Activated naive CD8-positive, alpha-beta T cell treated with anti-CD3 and anti-CD28 coated beads, Interleukin-2, amount 10 ng/mL, durations not matched to agents 7 days and 5 days (primary cell): ENCODE results near the gene DPYD. TPM values are rescaled to one million over a fixed set of nuclear protein-coding genes. Genes with fewer than 3 reads are reported as not detected.

Source experiments
- ATAC-seq: fragments of 150-1000 bp; cut with Tn5 transposase; one replicate; pipeline ENCODE4 v1.10.0; 2021; ENCODE audit warnings: low read depth, moderate library complexity
- POLR2A ChIA-PET: fragments of 350-600 bp; sonication (Branson Sonifier 250); formaldehyde crosslinking; loops from one replicate; lab custom pipeline; 2021; ENCODE audit warnings: antibody characterized with exemption; lab: Charles Lee
- DNase-seq: peaks from one replicate; pipeline ENCODE4 v3.0.0; 2021
- H3K27ac Mint-ChIP-seq: one replicate; pipeline ENCODE4 v1.8.0; 2022; ENCODE audit warnings: mild to moderate bottlenecking, mixed read lengths
- H3K27me3 Mint-ChIP-seq: one replicate; pipeline ENCODE4 v1.8.0; 2022; ENCODE audit warnings: mild to moderate bottlenecking, moderate library complexity, mixed read lengths
- H3K36me3 Mint-ChIP-seq: one replicate; pipeline ENCODE4 v1.8.0; 2021; ENCODE audit warnings: mild to moderate bottlenecking, mixed read lengths
- H3K4me1 Mint-ChIP-seq: one replicate; pipeline ENCODE4 v1.8.0; 2021; ENCODE audit warnings: mixed read lengths
- H3K4me3 Mint-ChIP-seq: one replicate; pipeline ENCODE4 v1.8.0; 2022; ENCODE audit warnings: mild to moderate bottlenecking, moderate library complexity, mixed read lengths
- H3K9me3 Mint-ChIP-seq: one replicate; pipeline ENCODE4 v1.8.0; 2021; ENCODE audit warnings: mixed read lengths
- total RNA-seq, 2 experiments: library from RNA; stranded (reverse); gene quantifications; one replicate each; pipeline ENCODE4 v1.2.3, GENCODE V29; 2021

Gene DPYD
- total RNA-seq, 2 experiments from 2014 or later = 42.0 to 42.3 TPM

- no peak for ATAC-seq
- POLR2A ChIA-PET = no interaction called here
- Mint-ChIP-seq H3K27ac (no peak overlapping the region), H3K4me1 (no peaks in the 10 kb centered on the region), H3K27me3 (no peaks in the 10 kb centered on the region), H3K9me3 (peaks cover 8% of the 10 kb centered on the region), H3K36me3 (peaks cover 10% of the 10 kb centered on the region), H3K4me3 (no peak overlapping the region)
- DNase-seq = no peak
Observed at GRCh38 chr1:97464305-97464704, 456.5 kb downstream of the DPYD start.

- no peak overlapping the region for H3K4me3 Mint-ChIP-seq
- H3K36me3 Mint-ChIP-seq = peaks cover 10% of the 10 kb centered on the region
- H3K4me1 Mint-ChIP-seq = no peaks in the 10 kb centered on the region
- POLR2A ChIA-PET = no interaction called here
- DNase-seq (no peak), ATAC-seq (no peak)
- H3K9me3 Mint-ChIP-seq = peaks cover 9% of the 10 kb centered on the region
- H3K27ac Mint-ChIP-seq = no peak overlapping the region
- H3K27me3 Mint-ChIP-seq = no peaks in the 10 kb centered on the region
Observed at GRCh38 chr1:97461782-97462181, 459.1 kb downstream of the DPYD start.

- Mint-ChIP-seq H3K4me3 (no peak overlapping the region), H3K27ac (no peak overlapping the region), H3K27me3 (no peaks in the 10 kb centered on the region), H3K36me3 (peaks cover 3% of the 10 kb centered on the region), H3K4me1 (no peaks in the 10 kb centered on the region), H3K9me3 (peaks cover 3% of the 10 kb centered on the region)
- ATAC-seq (no peak), DNase-seq (no peak)
- POLR2A ChIA-PET = no interaction called here
Observed at GRCh38 chr1:97457446-97458089, 463.3 kb downstream of the DPYD start.

- Mint-ChIP-seq H3K9me3 (peaks cover 2% of the 10 kb centered on the region), H3K27me3 (no peaks in the 10 kb centered on the region), H3K36me3 (peaks cover 12% of the 10 kb centered on the region), H3K27ac (no peak overlapping the region), H3K4me1 (no peaks in the 10 kb centered on the region), H3K4me3 (no peak overlapping the region)
- DNase-seq (no peak), ATAC-seq (no peak)
- POLR2A ChIA-PET = no interaction called here
Observed at GRCh38 chr1:97451944-97452343, 468.9 kb downstream of the DPYD start.

- POLR2A ChIA-PET = no interaction called here
- Mint-ChIP-seq H3K27me3 (no peaks in the 10 kb centered on the region), H3K4me1 (no peaks in the 10 kb centered on the region), H3K27ac (no peak overlapping the region), H3K9me3 (no peaks in the 10 kb centered on the region), H3K36me3 (peaks cover 12% of the 10 kb centered on the region), H3K4me3 (no peak overlapping the region)
- ATAC-seq = no peak
- DNase-seq = no peak
Observed at GRCh38 chr1:97451046-97451826, 469.6 kb downstream of the DPYD start.

GRCh38 chr1:97441966-97442365 is 478.9 kb downstream of the DPYD start:
- H3K27ac Mint-ChIP-seq = no peak overlapping the region
- peaks cover 1% of the 10 kb centered on the region for H3K36me3 Mint-ChIP-seq
- POLR2A ChIA-PET = no interaction called here
- DNase-seq = no peak
- no peak overlapping the region for H3K4me3 Mint-ChIP-seq
- H3K27me3 Mint-ChIP-seq = no peaks in the 10 kb centered on the region
- no peaks in the 10 kb centered on the region for H3K4me1 Mint-ChIP-seq
- H3K9me3 Mint-ChIP-seq = no peaks in the 10 kb centered on the region
- ATAC-seq = no peak

- Mint-ChIP-seq H3K4me3 (no peak overlapping the region), H3K27me3 (no peaks in the 10 kb centered on the region), H3K4me1 (no peaks in the 10 kb centered on the region), H3K9me3 (no peaks in the 10 kb centered on the region), H3K27ac (no peak overlapping the region), H3K36me3 (peaks cover 3% of the 10 kb centered on the region)
- POLR2A ChIA-PET = no interaction called here
- ATAC-seq (no peak), DNase-seq (no peak)
Observed at GRCh38 chr1:97433824-97434177, 487.0 kb downstream of the DPYD start.

- Mint-ChIP-seq H3K4me3 (no peak overlapping the region), H3K36me3 (peaks cover 3% of the 10 kb centered on the region), H3K27ac (no peak overlapping the region), H3K9me3 (no peaks in the 10 kb centered on the region), H3K4me1 (no peaks in the 10 kb centered on the region), H3K27me3 (no peaks in the 10 kb centered on the region)
- no peak for ATAC-seq
- no peak for DNase-seq
- POLR2A ChIA-PET = no interaction called here
Observed at GRCh38 chr1:97433094-97433823, 487.6 kb downstream of the DPYD start.

- H3K4me3 Mint-ChIP-seq = no peak overlapping the region
- no peaks in the 10 kb centered on the region for H3K27me3 Mint-ChIP-seq
- DNase-seq (no peak), ATAC-seq (no peak)
- H3K27ac Mint-ChIP-seq = no peak overlapping the region
- H3K36me3 Mint-ChIP-seq = peaks cover 1% of the 10 kb centered on the region
- H3K4me1 Mint-ChIP-seq = peaks cover 3% of the 10 kb centered on the region
- no peaks in the 10 kb centered on the region for H3K9me3 Mint-ChIP-seq
- POLR2A ChIA-PET = no interaction called here
Observed at GRCh38 chr1:97427371-97427770, 493.5 kb downstream of the DPYD start.

GRCh38 chr1:97424209-97424608 is 496.6 kb downstream of the DPYD start:
- H3K36me3 Mint-ChIP-seq = peaks cover 4% of the 10 kb centered on the region
- POLR2A ChIA-PET = no interaction called here
- H3K4me1 Mint-ChIP-seq = peaks cover 3% of the 10 kb centered on the region
- H3K9me3 Mint-ChIP-seq = no peaks in the 10 kb centered on the region
- DNase-seq = no peak
- H3K4me3 Mint-ChIP-seq = no peak overlapping the region
- no peak overlapping the region for H3K27ac Mint-ChIP-seq
- no peak for ATAC-seq
- H3K27me3 Mint-ChIP-seq = no peaks in the 10 kb centered on the region

- no peak overlapping the region for H3K4me3 Mint-ChIP-seq
- no peaks in the 10 kb centered on the region for H3K9me3 Mint-ChIP-seq
- POLR2A ChIA-PET = no interaction called here
- peaks cover 4% of the 10 kb centered on the region for H3K36me3 Mint-ChIP-seq
- H3K27me3 Mint-ChIP-seq = no peaks in the 10 kb centered on the region
- no peak overlapping the region for H3K27ac Mint-ChIP-seq
- no peak for DNase-seq
- H3K4me1 Mint-ChIP-seq = peaks cover 3% of the 10 kb centered on the region
- ATAC-seq = no peak
Observed at GRCh38 chr1:97423403-97423802, 497.4 kb downstream of the DPYD start.

- no peak overlapping the region for H3K27ac Mint-ChIP-seq
- no peaks in the 10 kb centered on the region for H3K4me1 Mint-ChIP-seq
- ATAC-seq (no peak), DNase-seq (no peak)
- no peak overlapping the region for H3K4me3 Mint-ChIP-seq
- no peaks in the 10 kb centered on the region for H3K27me3 Mint-ChIP-seq
- H3K9me3 Mint-ChIP-seq = no peaks in the 10 kb centered on the region
- POLR2A ChIA-PET = no interaction called here
- peaks cover 4% of the 10 kb centered on the region for H3K36me3 Mint-ChIP-seq
Observed at GRCh38 chr1:97417661-97418060, 503.2 kb downstream of the DPYD start.

- no peaks in the 10 kb centered on the region for H3K9me3 Mint-ChIP-seq
- no peaks in the 10 kb centered on the region for H3K36me3 Mint-ChIP-seq
- ATAC-seq = no peak
- H3K4me3 Mint-ChIP-seq = no peak overlapping the region
- POLR2A ChIA-PET = no interaction called here
- no peak overlapping the region for H3K27ac Mint-ChIP-seq
- H3K27me3 Mint-ChIP-seq = no peaks in the 10 kb centered on the region
- DNase-seq = no peak
- H3K4me1 Mint-ChIP-seq = no peaks in the 10 kb centered on the region
Observed at GRCh38 chr1:97414682-97415312, 506.0 kb downstream of the DPYD start.
